Epithelial cell of proximal tubule (primary cell): Measurements from ENCODE around the gene GLS2. TPM values are rescaled to one million over a fixed set of nuclear protein-coding genes. Genes with fewer than 3 reads are reported as not detected.

Source experiments
- DNase-seq: peaks from one replicate; pipeline ENCODE4 v3.0.0-alpha.2; 2011; ENCODE audit warnings: low read depth
- H3K4me3 ChIP-seq: 2 replicates; pipeline ENCODE4 v1.5.1; 2011; ENCODE audit warnings: low read depth, mild to moderate bottlenecking, low read length
- total RNA-seq: library from RNA; depleted of rRNA; stranded (reverse); fragments of >200 nt; gene quantifications from 2 replicates; pipeline ENCODE4 v1.2.3, GENCODE V29; 2015
- TF ChIP-seq, protein P1 (sequence below): conservative IDR thresholded peaks from 2 replicates; pipeline ENCODE4 v1.5.1; 2012; ENCODE audit warnings: low read depth, mild to moderate bottlenecking, low read length

The GLS2 gene
- 0.29 and 2.9 TPM in 2 replicates for total RNA-seq

DNA sequence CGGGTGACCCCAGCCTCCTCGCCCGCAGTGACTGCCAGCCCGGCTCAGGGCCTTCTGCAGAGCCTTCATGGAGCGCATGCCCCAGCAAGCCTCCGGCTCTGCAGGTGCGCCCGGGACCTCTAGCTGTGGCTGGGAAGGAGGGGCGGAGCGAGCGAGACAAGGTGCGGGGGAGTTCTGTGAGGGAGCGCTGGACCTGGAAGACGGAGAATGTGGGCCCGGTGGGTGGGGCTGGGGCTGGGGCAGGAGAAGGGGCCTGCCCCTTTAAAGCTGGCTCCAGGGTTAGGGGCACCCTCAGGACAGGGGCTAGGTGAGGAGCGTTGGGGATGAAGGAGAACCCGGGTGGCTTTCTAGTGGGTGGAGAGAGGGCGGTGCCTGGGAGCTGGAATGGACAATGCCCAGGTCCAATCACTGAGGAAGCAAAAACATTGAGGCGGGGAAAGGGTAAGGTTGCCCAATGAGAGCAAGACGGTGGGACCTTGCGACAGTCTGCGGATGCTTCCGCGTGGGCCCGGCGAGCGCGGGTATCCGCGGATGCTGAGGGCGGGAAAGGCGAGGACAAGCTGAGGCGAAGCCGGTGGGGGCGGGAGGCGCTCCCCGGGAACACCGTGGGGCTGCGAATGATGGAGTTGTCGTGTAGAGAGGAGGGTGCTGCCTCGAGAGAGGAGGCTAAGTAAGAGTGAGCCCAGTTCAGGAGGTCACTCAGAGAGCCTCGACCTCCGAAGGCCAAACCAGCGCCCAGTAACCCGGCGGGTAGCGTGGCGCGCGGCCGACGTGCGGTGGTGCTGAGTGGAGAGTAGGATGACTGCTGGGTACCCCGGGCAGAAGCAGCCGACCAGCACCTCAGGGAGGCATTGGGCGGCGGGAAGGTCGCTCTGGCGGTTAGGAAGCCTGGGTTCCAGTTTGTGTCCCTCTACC is at the start of gene GLS2:
Gene GLS2, minus strand, starts transcription at position 121 of the 915 bp plus-strand sequence. Its CDS starts 43 bp downstream, at position 78.
- TF ChIP-seq, protein P1, sequence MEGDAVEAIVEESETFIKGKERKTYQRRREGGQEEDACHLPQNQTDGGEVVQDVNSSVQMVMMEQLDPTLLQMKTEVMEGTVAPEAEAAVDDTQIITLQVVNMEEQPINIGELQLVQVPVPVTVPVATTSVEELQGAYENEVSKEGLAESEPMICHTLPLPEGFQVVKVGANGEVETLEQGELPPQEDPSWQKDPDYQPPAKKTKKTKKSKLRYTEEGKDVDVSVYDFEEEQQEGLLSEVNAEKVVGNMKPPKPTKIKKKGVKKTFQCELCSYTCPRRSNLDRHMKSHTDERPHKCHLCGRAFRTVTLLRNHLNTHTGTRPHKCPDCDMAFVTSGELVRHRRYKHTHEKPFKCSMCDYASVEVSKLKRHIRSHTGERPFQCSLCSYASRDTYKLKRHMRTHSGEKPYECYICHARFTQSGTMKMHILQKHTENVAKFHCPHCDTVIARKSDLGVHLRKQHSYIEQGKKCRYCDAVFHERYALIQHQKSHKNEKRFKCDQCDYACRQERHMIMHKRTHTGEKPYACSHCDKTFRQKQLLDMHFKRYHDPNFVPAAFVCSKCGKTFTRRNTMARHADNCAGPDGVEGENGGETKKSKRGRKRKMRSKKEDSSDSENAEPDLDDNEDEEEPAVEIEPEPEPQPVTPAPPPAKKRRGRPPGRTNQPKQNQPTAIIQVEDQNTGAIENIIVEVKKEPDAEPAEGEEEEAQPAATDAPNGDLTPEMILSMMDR = no peak
- DNase-seq = no peak
- peak within 1 kb of the TSS; percentile 61 for H3K4me3 ChIP-seq

DNA sequence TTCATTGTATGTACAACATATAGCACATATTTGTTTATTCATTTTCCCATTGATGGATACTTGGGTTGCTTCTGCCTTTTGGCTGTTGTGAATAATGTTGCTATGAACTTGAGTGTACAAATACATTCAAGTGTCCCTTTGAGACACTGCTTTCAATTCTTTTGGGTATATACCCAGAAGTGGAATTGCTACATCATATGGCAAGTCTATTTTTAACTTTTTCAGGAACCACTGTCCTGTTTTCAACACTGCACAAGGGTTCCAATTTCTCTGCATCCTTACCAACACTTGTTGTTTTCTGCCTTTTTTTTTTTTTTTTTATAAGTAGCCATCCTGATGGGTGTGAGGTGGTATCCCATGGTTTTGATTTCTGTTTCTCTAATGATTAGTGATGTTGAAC is 49.6 kb upstream of the GLS2 start:
- no peak overlapping the region for H3K4me3 ChIP-seq
- no peak for DNase-seq

DNA sequence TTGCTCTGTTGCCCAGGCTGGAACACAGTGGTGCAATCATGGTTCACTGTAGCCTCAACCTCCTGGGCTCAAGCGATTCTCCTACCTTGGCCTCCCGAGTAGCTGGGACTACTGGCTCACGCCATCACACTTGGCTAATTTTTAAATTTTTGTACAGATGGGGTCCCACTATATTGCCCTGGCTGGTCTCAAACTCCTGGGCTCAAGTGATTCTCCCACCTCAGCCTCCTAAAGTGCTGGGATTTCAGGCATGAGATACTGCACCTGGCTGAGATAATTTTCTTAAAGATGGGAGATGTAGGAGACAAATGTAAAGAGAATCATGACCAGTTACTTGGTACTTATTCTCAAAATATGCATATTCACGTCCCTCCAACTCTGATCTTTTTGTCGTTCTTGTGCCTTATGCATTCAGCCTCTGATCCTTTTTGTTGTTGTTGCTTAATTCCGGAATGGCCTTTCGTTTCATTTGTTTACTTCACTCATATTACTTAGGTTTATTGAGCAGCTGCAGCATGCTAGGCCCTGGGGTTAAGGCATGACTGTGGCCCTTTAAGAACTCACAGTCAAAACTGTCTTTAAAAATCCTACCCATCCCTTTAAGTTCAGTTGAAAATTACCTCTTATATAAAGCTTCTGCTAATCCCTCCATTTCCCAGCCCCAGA is 42.6 kb upstream of the GLS2 start:
- TF ChIP-seq, protein P1 = no peak
- no peak for DNase-seq
- no peak overlapping the region for H3K4me3 ChIP-seq

More for the DNA sequence above, 49.6 kb upstream of the GLS2 start:
- TF ChIP-seq, protein P1 = no peak

DNA sequence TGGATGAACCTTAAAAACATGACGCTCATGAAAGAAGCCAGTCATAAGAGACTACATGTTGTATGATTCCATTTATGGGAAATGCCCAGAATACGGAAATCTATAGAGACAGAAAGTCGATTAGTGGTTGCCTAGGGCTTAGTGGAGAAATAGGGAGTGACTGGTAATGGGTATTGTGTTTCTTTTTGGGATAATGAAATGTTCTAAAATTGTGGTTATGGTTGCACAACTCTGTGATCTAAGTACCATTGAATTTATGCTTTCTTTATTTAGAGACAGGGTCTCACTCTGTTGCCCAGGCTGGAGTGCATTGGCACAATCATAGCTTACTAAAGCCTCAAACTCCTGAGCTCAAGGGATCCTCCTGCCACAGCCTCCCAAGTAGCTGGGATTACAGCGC is 41.7 kb upstream of the GLS2 start:
- DNase-seq = no peak
- no peak overlapping the region for H3K4me3 ChIP-seq
- TF ChIP-seq, protein P1 = no peak

DNA sequence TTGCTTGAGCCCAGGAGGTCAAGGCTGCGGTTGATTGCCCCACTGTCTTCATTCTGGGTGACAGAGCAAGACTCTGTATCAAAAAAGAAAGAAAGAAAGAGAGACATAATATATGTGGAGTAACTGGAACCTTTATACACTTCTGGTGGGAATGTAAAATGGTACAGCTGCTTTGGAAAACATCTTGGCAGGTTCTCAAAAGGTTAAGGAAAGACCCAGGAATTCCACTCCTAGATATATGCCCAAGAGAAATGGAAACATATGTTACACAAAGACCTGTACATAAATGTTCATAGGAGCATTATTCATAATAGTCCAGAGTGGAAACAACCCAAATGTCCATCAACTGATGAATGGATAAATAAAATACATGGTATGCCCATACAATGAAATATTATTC is 40.9 kb upstream of the GLS2 start:
- DNase-seq = no peak
- TF ChIP-seq, protein P1 = no peak
- H3K4me3 ChIP-seq = no peak overlapping the region

DNA sequence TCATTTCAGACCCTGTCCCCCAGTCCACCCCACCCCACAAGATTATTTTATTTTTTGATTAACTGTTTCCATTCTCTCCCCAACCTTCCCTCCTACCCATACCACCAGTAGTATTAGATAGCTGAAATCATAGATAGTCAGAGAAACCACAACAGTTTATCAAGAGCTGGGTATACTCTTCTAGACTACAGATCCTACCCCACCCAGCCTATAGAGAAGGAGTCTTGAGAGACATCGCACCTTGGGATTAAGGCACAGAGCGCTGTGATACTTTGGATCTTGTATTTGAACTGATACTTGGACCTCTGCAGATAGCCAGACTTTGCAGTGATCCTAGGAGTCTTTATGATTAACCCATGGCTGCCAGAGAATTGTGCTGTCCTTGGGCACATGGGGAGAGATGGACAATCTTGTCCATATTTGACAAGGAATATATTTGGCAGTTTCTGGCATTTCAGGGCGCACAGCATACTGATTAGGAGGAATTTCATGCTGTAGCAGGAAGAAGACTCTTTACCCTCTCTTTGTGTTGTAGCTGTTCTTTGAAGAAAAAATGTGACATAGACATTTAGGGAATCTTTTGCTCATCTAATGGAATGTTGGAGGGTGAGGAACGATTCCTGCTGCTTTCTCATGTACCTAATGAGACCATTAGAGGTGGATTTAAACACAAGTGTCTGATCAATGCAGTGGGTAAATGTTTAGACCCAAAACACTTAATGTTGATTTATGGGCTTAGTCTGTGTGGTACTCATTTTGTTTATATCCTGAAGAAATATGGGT is 34.6 kb upstream of the GLS2 start:
- no peak for DNase-seq
- TF ChIP-seq, protein P1 = no peak
- peak overlapping the region; percentile 76 for H3K4me3 ChIP-seq
